Measurements from ENCODE around the gene CROCC2. TPM values are rescaled to one million over a fixed set of nuclear protein-coding genes. Genes with fewer than 3 reads are reported as not detected.
A peak's percentile ranks its signal among the peaks of the same experiment; 100 is the strongest.

The CROCC2 gene
- total and polyA plus RNA-seq, 2 of the 13 experiments (the other 11 are each of a cell fraction or from before 2014, with no cell fraction given): not detected

- TF ChIP-seq ZNF33B (CRISPR knock-in tag; IDR thresholded peaks at IDR 0.05) (no peak), ATF2 (CRISPR knock-in tag; IDR thresholded peaks at IDR 0.05) (no peak), ZNF333 (CRISPR knock-in tag; IDR thresholded peaks at IDR 0.05; ENCODE audit: borderline replicate concordance) (no peak; the same call in 1 of the 2 replicates), PRPF4 (IDR thresholded peaks at IDR 0.05; ENCODE audit: low read depth, low read length, poor library complexity, severe bottlenecking) (no peak), ZIK1 (CRISPR knock-in tag; IDR thresholded peaks at IDR 0.05; ENCODE audit: borderline replicate concordance, low read depth) (no peak), MYC (CRISPR knock-in tag; IDR thresholded peaks at IDR 0.05; ENCODE audit: borderline replicate concordance) (peak; percentile 55; the same call in 1 of the 2 replicates), ATF7-NPFF (CRISPR knock-in tag; IDR thresholded peaks at IDR 0.05; ENCODE audit: low read depth) (no peak), EED (CRISPR knock-in tag; IDR thresholded peaks at IDR 0.05) (0 out of 2 replicates have a peak, but pooled peaks have one; percentile 14), PCBP2 (optimal IDR thresholded peaks at IDR 0.05; ENCODE audit: low read depth, low read length, poor library complexity, severe bottlenecking) (no peak), PRDM10 (CRISPR knock-in tag; IDR thresholded peaks at IDR 0.05; ENCODE audit: low read depth) (no peak), ESRRA (CRISPR knock-in tag; IDR thresholded peaks at IDR 0.05; ENCODE audit: low read depth) (0 out of 2 replicates have a peak, but pooled peaks have one; percentile 54), GMEB2 (CRISPR knock-in tag; IDR thresholded peaks at IDR 0.05; ENCODE audit: low read depth) (no peak), ZFP91 (CRISPR knock-in tag; IDR thresholded peaks at IDR 0.05; ENCODE audit: borderline replicate concordance) (no peak), ZNF354B (CRISPR knock-in tag; IDR thresholded peaks at IDR 0.05) (no peak), NONO (IDR thresholded peaks at IDR 0.05) (no peak), NONO (CRISPR knock-in tag; conservative IDR thresholded peaks at IDR 0.05) (peak; percentile 82), SIX4 (CRISPR knock-in tag; IDR thresholded peaks at IDR 0.05) (no peak), SMAD9 (CRISPR knock-in tag; IDR thresholded peaks at IDR 0.05) (no peak), LCORL (IDR thresholded peaks at IDR 0.05) (no peak), LCORL (CRISPR knock-in tag; IDR thresholded peaks at IDR 0.05) (0 out of 2 replicates have a peak, but pooled peaks have one; percentile 31), BORCS8-MEF2B (CRISPR knock-in tag; IDR thresholded peaks at IDR 0.05) (peak; percentile 57), ZSCAN20 (CRISPR knock-in tag; IDR thresholded peaks at IDR 0.05; ENCODE audit: borderline replicate concordance) (no peak)
These were observed 61.0 kb downstream of the CROCC2 start (continued) for GRCh38 chr2:240966906-240967680.

Data from HepG2 (cell line).